Mesothelial cell of epicardium (in vitro differentiated cells): ENCODE data around the gene BARHL1. TPM values are rescaled to one million over a fixed set of nuclear protein-coding genes. Genes with fewer than 3 reads are reported as not detected.

Experiments used
- DNase-seq, 2 experiments: peaks; one replicate each; pipeline ENCODE4 v3.0.0; 2021; ENCODE audit warnings: low spot score in 2 of 2; ENCODE audit not compliant: unreplicated experiment in 2 of 2
- H3K27ac Mint-ChIP-seq: 2 replicates; pipeline ENCODE4 v1.8.0; 2021; ENCODE audit warnings: mixed read lengths
- H3K27me3 Mint-ChIP-seq: 2 replicates; pipeline ENCODE4 v1.8.0; 2021; ENCODE audit warnings: low read depth, mixed read lengths
- H3K36me3 Mint-ChIP-seq: 2 replicates; pipeline ENCODE4 v1.8.0; 2021; ENCODE audit warnings: mixed read lengths
- H3K4me1 Mint-ChIP-seq: 2 replicates; pipeline ENCODE4 v1.8.0; 2021; ENCODE audit warnings: mixed read lengths
- H3K4me3 Mint-ChIP-seq: 2 replicates; pipeline ENCODE4 v1.8.0; 2021; ENCODE audit warnings: mild to moderate bottlenecking, moderate library complexity, mixed read lengths
- H3K9me3 Mint-ChIP-seq: 2 replicates; pipeline ENCODE4 v1.8.0; 2021; ENCODE audit warnings: mixed read lengths
- CTCF ChIP-seq: fragments of 200-600 bp; sonication (generic); IDR thresholded peaks from one replicate; pipeline ENCODE4 v1.5.0; 2021; ENCODE audit warnings: antibody characterized with exemption; ENCODE audit not compliant: unreplicated experiment
- total RNA-seq: library from RNA; stranded (reverse); gene quantifications from 3 replicates; pipeline ENCODE4 v1.2.1, GENCODE V29; 2021

BARHL1 gene
- 0.11 to 0.18 TPM in 2 of 3 replicates, not detected in the other for total RNA-seq

DNA sequence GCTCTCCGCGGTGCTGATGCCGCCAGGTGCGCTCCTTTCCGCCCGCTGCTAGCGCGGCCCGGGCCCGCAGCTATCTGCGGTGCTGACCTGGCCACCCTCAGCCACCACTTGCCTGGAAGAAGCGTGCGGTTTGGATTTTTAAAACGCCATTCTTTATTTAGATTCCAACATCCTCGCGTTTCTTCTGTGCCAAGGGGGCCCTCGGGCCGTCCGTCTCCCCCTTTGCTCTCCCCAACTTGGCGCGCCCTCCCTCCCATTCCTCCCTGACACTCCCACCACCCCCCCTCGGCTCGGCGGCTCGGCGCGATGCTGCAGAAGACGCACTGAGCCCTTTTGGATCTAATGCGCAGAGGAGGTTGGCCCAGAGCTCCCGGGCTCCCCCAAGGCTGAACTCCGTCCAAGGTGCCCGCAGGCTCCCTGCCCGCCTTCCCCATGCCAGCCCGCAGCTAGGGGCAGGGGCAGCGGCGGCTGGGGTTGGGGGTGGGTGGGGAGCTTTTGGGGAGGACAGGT, at the start of gene BARHL1:
Gene BARHL1, plus strand, starts transcription at position 331 of the 510 bp plus-strand sequence. CDS start 192 bp downstream, outside the sequence.
- TF ChIP-seq CTCF: no peak
- DNase-seq: no peak
- Mint-ChIP-seq H3K4me3 (peak within 1 kb of the TSS; percentile 51), H3K36me3 (no peaks in the 10 kb centered on the region), H3K9me3 (no peaks in the 10 kb centered on the region), H3K27ac (no peak within 1 kb of the TSS), H3K4me1 (peaks cover 3% of the 10 kb centered on the region), H3K27me3 (peaks cover 97% of the 10 kb centered on the region)

GRCh38 chr9:132534832-132535231, 47.6 kb upstream of the BARHL1 start:
- TF ChIP-seq CTCF: no peak

GRCh38 chr9:132536124-132536523, 46.3 kb upstream of the BARHL1 start:
- no peak for DNase-seq
- no peak for TF ChIP-seq CTCF
- H3K4me1 Mint-ChIP-seq: no peaks in the 10 kb centered on the region
- no peak overlapping the region for H3K4me3 Mint-ChIP-seq
- no peak overlapping the region for H3K27ac Mint-ChIP-seq
- peaks cover 21% of the 10 kb centered on the region for H3K27me3 Mint-ChIP-seq
- peaks cover 15% of the 10 kb centered on the region for H3K9me3 Mint-ChIP-seq
- peaks cover 3% of the 10 kb centered on the region for H3K36me3 Mint-ChIP-seq

More at GRCh38 chr9:132534832-132535231, 47.6 kb upstream of the BARHL1 start:
- Mint-ChIP-seq H3K9me3 (peaks cover 15% of the 10 kb centered on the region), H3K4me3 (no peak overlapping the region), H3K36me3 (peaks cover 3% of the 10 kb centered on the region), H3K4me1 (no peaks in the 10 kb centered on the region), H3K27ac (no peak overlapping the region), H3K27me3 (peaks cover 31% of the 10 kb centered on the region)
- DNase-seq: no peak

- H3K27ac Mint-ChIP-seq: no peak overlapping the region
- H3K4me1 Mint-ChIP-seq: no peaks in the 10 kb centered on the region
- H3K36me3 Mint-ChIP-seq: peaks cover 3% of the 10 kb centered on the region
- peaks cover 9% of the 10 kb centered on the region for H3K27me3 Mint-ChIP-seq
- no peak for TF ChIP-seq CTCF
- peaks cover 15% of the 10 kb centered on the region for H3K9me3 Mint-ChIP-seq
- no peak overlapping the region for H3K4me3 Mint-ChIP-seq
- DNase-seq: no peak
These were observed 45.1 kb upstream of the BARHL1 start for GRCh38 chr9:132537352-132537751.

DNA sequence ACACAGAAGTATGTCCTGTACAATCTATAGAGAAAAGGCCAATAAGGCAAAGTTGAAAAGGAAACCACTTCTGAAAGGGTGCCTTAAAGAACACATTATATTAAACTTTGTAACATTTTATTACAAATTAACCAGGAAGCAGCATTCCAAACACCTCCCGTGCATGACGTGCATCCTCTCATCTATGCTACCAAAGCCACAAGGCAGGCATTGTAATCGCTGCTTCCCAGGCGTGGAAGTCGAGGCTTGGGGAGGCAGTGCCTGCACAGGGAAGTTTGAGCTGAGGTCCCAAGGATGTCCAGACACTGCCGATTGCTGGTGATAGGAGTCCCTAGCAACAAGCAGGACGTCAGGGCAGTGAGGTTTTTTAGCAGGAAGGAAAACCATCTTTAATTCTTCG, 44.3 kb upstream of the BARHL1 start:
- Mint-ChIP-seq H3K4me3 (no peak overlapping the region), H3K27me3 (peaks cover 11% of the 10 kb centered on the region), H3K9me3 (peaks cover 15% of the 10 kb centered on the region), H3K27ac (no peak overlapping the region), H3K36me3 (peaks cover 3% of the 10 kb centered on the region), H3K4me1 (no peaks in the 10 kb centered on the region)
- no peak for TF ChIP-seq CTCF
- DNase-seq: no peak

DNA sequence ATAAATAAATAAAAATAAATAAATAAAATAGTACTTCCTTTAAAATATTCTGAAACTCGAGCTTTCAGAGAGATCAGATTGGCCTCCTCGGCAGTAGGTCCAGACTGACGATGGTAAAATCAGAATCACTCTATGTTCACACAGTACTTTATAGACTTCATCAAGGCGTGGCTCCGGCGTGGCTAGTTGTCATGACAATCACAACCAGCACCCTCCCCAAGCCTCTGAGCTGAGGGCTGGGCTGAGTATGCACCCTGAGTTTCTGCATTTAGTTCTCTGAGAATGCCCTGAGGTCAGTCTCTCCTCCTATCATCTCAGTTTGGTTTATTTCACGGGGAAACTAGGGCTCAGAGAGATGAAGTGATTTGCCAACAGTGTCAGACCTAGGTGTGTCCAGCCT, 43.3 kb upstream of the BARHL1 start:
- H3K27ac Mint-ChIP-seq: no peak overlapping the region
- TF ChIP-seq CTCF: no peak
- peaks cover 3% of the 10 kb centered on the region for H3K36me3 Mint-ChIP-seq
- H3K27me3 Mint-ChIP-seq: peaks cover 15% of the 10 kb centered on the region
- no peak overlapping the region for H3K4me3 Mint-ChIP-seq
- no peak for DNase-seq
- H3K9me3 Mint-ChIP-seq: peaks cover 15% of the 10 kb centered on the region
- H3K4me1 Mint-ChIP-seq: peaks cover 2% of the 10 kb centered on the region
